IMR-90 (cell line): Measurements from ENCODE around the gene TNS3. TPM values are rescaled to one million over a fixed set of nuclear protein-coding genes. Genes with fewer than 3 reads are reported as not detected.
A peak's percentile ranks its signal among the peaks of the same experiment; 100 is the strongest.

Experiments
- ATAC-seq: fragments of 200-7000 bp; cut with Tn5 transposase; 2 replicates; pipeline ENCODE4 v1.9.1; 2020; ENCODE audit warnings: low read depth, mild to moderate bottlenecking, moderate library complexity
- BruUV-seq: library from RNA; stranded (reverse); fragments of 400-500 nt; replicated peaks from 2 replicates; lab custom pipeline; 2021; lab: Mats Ljungman, UMichigan
- CTCF ChIA-PET: fragments of 300-600 bp; formaldehyde crosslinking; extraction: SDS; loops from one replicate; lab custom pipeline; 2021; ENCODE audit warnings: antibody characterized with exemption; lab: Yijun Ruan, JAX
- POLR2A ChIA-PET: fragments of 300-600 bp; sonication (Branson Sonifier 250); formaldehyde crosslinking; loops from one replicate; lab custom pipeline; 2022; ENCODE audit warnings: antibody characterized with exemption; ENCODE audit not compliant: unreplicated experiment; lab: Charles Lee
- DNase-seq: peaks from one replicate; pipeline ENCODE4 v3.0.0; 2013
- H2AFZ ChIP-seq: replicated peaks from 2 replicates; pipeline ENCODE3; 2013; ENCODE audit warnings: low read length, mild to moderate bottlenecking; ENCODE audit not compliant: poor library complexity
- H2AK5ac ChIP-seq: 2 replicates; pipeline ENCODE4 v1.6.1; 2013; ENCODE audit warnings: low read depth, low read length, inconsistent platforms
- H2AK9ac ChIP-seq: replicated peaks from 2 replicates; pipeline ENCODE3; 2013; ENCODE audit warnings: mild to moderate bottlenecking, low read depth, low read length, moderate library complexity; ENCODE audit not compliant: poor library complexity
- H2BK120ac ChIP-seq: 2 replicates; pipeline ENCODE4 v1.6.1; 2013; ENCODE audit warnings: low read depth, low read length, inconsistent platforms
- H2BK15ac ChIP-seq: 3 replicates; pipeline ENCODE4 v1.6.1; 2013; ENCODE audit warnings: low read depth, low read length, inconsistent platforms
- H2BK20ac ChIP-seq: 2 replicates; pipeline ENCODE4 v1.6.1; 2013; ENCODE audit warnings: low read depth, mild to moderate bottlenecking, inconsistent platforms, low read length, moderate library complexity
- H2BK5ac ChIP-seq: 2 replicates; pipeline ENCODE4 v1.6.1; 2013; ENCODE audit warnings: mild to moderate bottlenecking, low read depth, low read length, inconsistent platforms; ENCODE audit not compliant: poor library complexity, severe bottlenecking
- H3K14ac ChIP-seq: replicated peaks from 2 replicates; pipeline ENCODE4 v1.6.1; 2013; ENCODE audit warnings: low read depth, low read length, inconsistent platforms
- H3K18ac ChIP-seq: 2 replicates; pipeline ENCODE4 v1.6.1; 2013; ENCODE audit warnings: low read depth, low read length, control low read depth
- H3K23ac ChIP-seq: 2 replicates; pipeline ENCODE4 v1.6.1; 2013; ENCODE audit warnings: low read depth, low read length, inconsistent platforms
- H3K27ac ChIP-seq: 2 replicates; pipeline ENCODE4 v1.5.1; 2013; ENCODE audit warnings: mild to moderate bottlenecking, control low read depth, low read length; ENCODE audit not compliant: insufficient read depth
- H3K27me3 ChIP-seq: 2 replicates; pipeline ENCODE4 v1.6.1; 2013; ENCODE audit warnings: low read length; ENCODE audit not compliant: control insufficient read depth, insufficient read depth
- H3K36me3 ChIP-seq: 2 replicates; pipeline ENCODE4 v1.6.1; 2013; ENCODE audit warnings: low read length, mixed read lengths; ENCODE audit not compliant: control insufficient read depth, insufficient read depth
- H3K4ac ChIP-seq: 2 replicates; pipeline ENCODE4 v1.6.1; 2013; ENCODE audit warnings: low read depth, low read length, inconsistent platforms
- H3K4me1 ChIP-seq: 2 replicates; pipeline ENCODE4 v1.6.1; 2013; ENCODE audit warnings: low read length, mixed read lengths; ENCODE audit not compliant: control insufficient read depth, insufficient read depth
- H3K4me2 ChIP-seq: 2 replicates; pipeline ENCODE4 v1.6.1; 2013; ENCODE audit warnings: low read depth, mild to moderate bottlenecking, control low read depth, low read length, moderate library complexity
- H3K4me3 ChIP-seq: 2 replicates; pipeline ENCODE4 v1.5.1; 2013; ENCODE audit warnings: low read depth, mild to moderate bottlenecking, control low read depth, low read length, moderate library complexity; ENCODE audit not compliant: insufficient read depth
- H3K56ac ChIP-seq: 2 replicates; pipeline ENCODE4 v1.6.1; 2013; ENCODE audit warnings: low read length, inconsistent platforms; ENCODE audit not compliant: insufficient read depth; ENCODE audit errors: extremely low read depth
- H3K79me1 ChIP-seq, 2 experiments: 2 replicates each; pipeline ENCODE4 v1.6.1; 2013; ENCODE audit warnings: low read length in 2 of 2, inconsistent platforms in 1 of 2, low read depth in 1 of 2
- H3K9ac ChIP-seq: 2 replicates; pipeline ENCODE4 v1.6.1; 2013; ENCODE audit warnings: low read depth, low read length, control low read depth
- H3K9me1 ChIP-seq: 2 replicates; pipeline ENCODE4 v1.6.1; 2013; ENCODE audit warnings: low read length, inconsistent platforms; ENCODE audit not compliant: insufficient read depth
- H3K9me3 ChIP-seq: 2 replicates; pipeline ENCODE4 v1.6.1; 2013; ENCODE audit warnings: low read length; ENCODE audit not compliant: control insufficient read depth, insufficient read depth
- H4K20me1 ChIP-seq: 2 replicates; pipeline ENCODE4 v1.6.1; 2013; ENCODE audit warnings: low read length, inconsistent platforms; ENCODE audit not compliant: insufficient read depth
- H4K5ac ChIP-seq: 2 replicates; pipeline ENCODE4 v1.6.1; 2013; ENCODE audit warnings: mild to moderate bottlenecking, low read depth, low read length, control low read depth
- H4K8ac ChIP-seq, 2 experiments: 2 replicates each; pipeline ENCODE4 v1.6.1; 2013; ENCODE audit warnings: low read depth in 2 of 2, low read length in 2 of 2, control low read depth in 1 of 2, inconsistent platforms in 1 of 2
- H4K91ac ChIP-seq: 2 replicates; pipeline ENCODE4 v1.6.1; 2013; ENCODE audit warnings: low read depth, low read length, inconsistent platforms; ENCODE audit not compliant: insufficient read depth
- FOS ChIP-seq: fragments of 150-350 bp; IDR thresholded peaks from 2 replicates; pipeline ENCODE4 v1.6.1; 2016; ENCODE audit warnings: low read depth, low read length
- MAFK ChIP-seq: IDR thresholded peaks from 2 replicates; pipeline ENCODE4 v1.6.1; 2012; ENCODE audit warnings: low read depth, low read length, improper control_type of control experiment
- MXI1 ChIP-seq: IDR thresholded peaks from 2 replicates; pipeline ENCODE4 v1.6.1; 2012; ENCODE audit warnings: low read depth, mild to moderate bottlenecking, low read length, moderate library complexity, borderline replicate concordance
- NFE2L2 ChIP-seq: fragments of 150-350 bp; IDR thresholded peaks from 2 replicates; pipeline ENCODE4 v1.6.1; 2016; ENCODE audit warnings: low read depth, mild to moderate bottlenecking, low read length
- POLR2A ChIP-seq: IDR thresholded peaks from 2 replicates; pipeline ENCODE4 v1.6.1; 2012; ENCODE audit warnings: mild to moderate bottlenecking, low read depth, low read length
- RFX5 ChIP-seq: IDR thresholded peaks from 2 replicates; pipeline ENCODE4 v1.8.0; 2012; ENCODE audit warnings: low read depth, mild to moderate bottlenecking, low read length, moderate library complexity
- SMC3 ChIP-seq: fragments of 150-350 bp; IDR thresholded peaks from 2 replicates; pipeline ENCODE4 v1.6.1; 2016; ENCODE audit warnings: low read depth, mild to moderate bottlenecking, antibody characterized with exemption, low read length, moderate library complexity
- WGBS, 2 experiments: methylation state at CpG; one replicate each; pipeline versions ENCODE4 v1.1.5 to v1.1.7; 2013; ENCODE audit warnings: missing lambda C conversion rate in 2 of 2; ENCODE audit not compliant: insufficient read length in 1 of 2; ENCODE audit errors: extremely low coverage in 2 of 2; 5-methylcytosine and 5-hydroxymethylcytosine counted together
- dilution Hi-C: fragments of 300-500 bp; cut with HindIII; formaldehyde crosslinking; loops from one replicate; pipeline ENCODE4 v1.14.3; 2018; ENCODE audit warnings: low sequenced_read_pairs; ENCODE audit not compliant: unreplicated experiment
- in situ Hi-C: fragments of 300-500 bp; cut with MboI; formaldehyde crosslinking; loops from 3 replicates; pipeline ENCODE4 v1.14.3; 2019; ENCODE audit warnings: low sequenced_read_pairs, inconsistent platforms, mixed read lengths
- intact Hi-C: fragments of 100-400 bp; cut with micrococcal nuclease; formaldehyde crosslinking; loops from 2 replicates; pipeline ENCODE4 v1.10.0; 2022
- polyA plus RNA-seq, 3 experiments: library from polyadenylated mRNA; depleted of rRNA; stranded (reverse); fragments of >200 nt; gene quantifications; 2 replicates each; pipeline ENCODE4 v1.2.3, GENCODE V29; 2012; ENCODE audit warnings: low replicate concordance in 1 of 3
- total RNA-seq: library from RNA; depleted of rRNA; stranded (reverse); fragments of >200 nt; gene quantifications from 2 replicates; pipeline ENCODE4 v1.2.3, GENCODE V29; 2012
- TF ChIP-seq, protein P1 (sequence below): conservative IDR thresholded peaks from 2 replicates; pipeline ENCODE4 v1.5.1; 2012; ENCODE audit warnings: mild to moderate bottlenecking, low read depth, low read length, improper control_type of control experiment

The TNS3 gene
- total and polyA plus RNA-seq, 2 of the 4 experiments (the other 2 are of a cell fraction): 64.3 to 79.2 TPM

- no peak overlapping the region for H3K4me2 ChIP-seq
- peak overlapping the region; percentile 95; the same call in 1 of the 2 replicates for H2BK20ac ChIP-seq
- H2BK15ac ChIP-seq: peak overlapping the region; percentile 89; the same call in 2 of the 3 replicates
- H4K91ac ChIP-seq: peak overlapping the region; percentile 16; the same call in 1 of the 2 replicates
- no peak for ATAC-seq
- H4K5ac ChIP-seq: no peak overlapping the region
- H3K56ac ChIP-seq: no peak overlapping the region
- no peak overlapping the region for H3K4me3 ChIP-seq
- DNase-seq: no peak
- dilution Hi-C loops: no loop called here
- no peak for TF ChIP-seq SMC3
- no peak for TF ChIP-seq NFE2L2
- TF ChIP-seq MAFK: no peak
- TF ChIP-seq, protein P1, sequence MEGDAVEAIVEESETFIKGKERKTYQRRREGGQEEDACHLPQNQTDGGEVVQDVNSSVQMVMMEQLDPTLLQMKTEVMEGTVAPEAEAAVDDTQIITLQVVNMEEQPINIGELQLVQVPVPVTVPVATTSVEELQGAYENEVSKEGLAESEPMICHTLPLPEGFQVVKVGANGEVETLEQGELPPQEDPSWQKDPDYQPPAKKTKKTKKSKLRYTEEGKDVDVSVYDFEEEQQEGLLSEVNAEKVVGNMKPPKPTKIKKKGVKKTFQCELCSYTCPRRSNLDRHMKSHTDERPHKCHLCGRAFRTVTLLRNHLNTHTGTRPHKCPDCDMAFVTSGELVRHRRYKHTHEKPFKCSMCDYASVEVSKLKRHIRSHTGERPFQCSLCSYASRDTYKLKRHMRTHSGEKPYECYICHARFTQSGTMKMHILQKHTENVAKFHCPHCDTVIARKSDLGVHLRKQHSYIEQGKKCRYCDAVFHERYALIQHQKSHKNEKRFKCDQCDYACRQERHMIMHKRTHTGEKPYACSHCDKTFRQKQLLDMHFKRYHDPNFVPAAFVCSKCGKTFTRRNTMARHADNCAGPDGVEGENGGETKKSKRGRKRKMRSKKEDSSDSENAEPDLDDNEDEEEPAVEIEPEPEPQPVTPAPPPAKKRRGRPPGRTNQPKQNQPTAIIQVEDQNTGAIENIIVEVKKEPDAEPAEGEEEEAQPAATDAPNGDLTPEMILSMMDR: no peak
- no peak for TF ChIP-seq RFX5
- TF ChIP-seq FOS: no peak
- TF ChIP-seq MXI1: no peak
- TF ChIP-seq POLR2A: no peak
- H3K18ac ChIP-seq: no peak overlapping the region; the same call in 1 of the 2 replicates
- H2AK5ac ChIP-seq: peak overlapping the region; percentile 74; the same call in 1 of the 2 replicates
- intact Hi-C loops: no loop called here
- no peak overlapping the region for H3K9ac ChIP-seq
- H2BK120ac ChIP-seq: peak overlapping the region; percentile 40
- H4K8ac ChIP-seq: no peak overlapping the region; a peak in 1 of 4 replicates
- H3K79me1 ChIP-seq: peaks cover 17 to 53% of the 10 kb centered on the region in 2 experiments
- ChIA-PET POLR2A (no interaction called here), CTCF (no interaction called here)
- H3K9me1 ChIP-seq: peaks cover 27% of the 10 kb centered on the region
- H3K4ac ChIP-seq: peak overlapping the region; percentile 34; the same call in 1 of the 2 replicates
- peak overlapping the region; percentile 40; the same call in 1 of the 2 replicates for H3K14ac ChIP-seq
- in situ Hi-C loops: no loop called here
- H2BK5ac ChIP-seq: no peak overlapping the region
- H3K9me3 ChIP-seq: no peaks in the 10 kb centered on the region
- H3K36me3 ChIP-seq: peaks cover 44% of the 10 kb centered on the region
- BruUV-seq: no TSS peak
- H3K27ac ChIP-seq: no peak overlapping the region
- no peak overlapping the region for H2AFZ ChIP-seq
- H3K4me1 ChIP-seq: peaks cover 23% of the 10 kb centered on the region
- H3K23ac ChIP-seq: peak overlapping the region; percentile 60
- H3K27me3 ChIP-seq: no peaks in the 10 kb centered on the region
- no CpG with 5 or more reads among the region's 3 CpGs for WGBS, 2 experiments
- peaks cover 14% of the 10 kb centered on the region for H4K20me1 ChIP-seq
- H2AK9ac ChIP-seq: no peak overlapping the region
These were observed 291.4 kb downstream of the TNS3 start for GRCh38 chr7:47290466-47290865.
